ENCODE measurements around the gene MYL12B. TPM values are rescaled to one million over a fixed set of nuclear protein-coding genes. Genes with fewer than 3 reads are reported as not detected.

Gene MYL12B
- total RNA-seq, 1 donor from 2014 or later: 433 TPM

DNA sequence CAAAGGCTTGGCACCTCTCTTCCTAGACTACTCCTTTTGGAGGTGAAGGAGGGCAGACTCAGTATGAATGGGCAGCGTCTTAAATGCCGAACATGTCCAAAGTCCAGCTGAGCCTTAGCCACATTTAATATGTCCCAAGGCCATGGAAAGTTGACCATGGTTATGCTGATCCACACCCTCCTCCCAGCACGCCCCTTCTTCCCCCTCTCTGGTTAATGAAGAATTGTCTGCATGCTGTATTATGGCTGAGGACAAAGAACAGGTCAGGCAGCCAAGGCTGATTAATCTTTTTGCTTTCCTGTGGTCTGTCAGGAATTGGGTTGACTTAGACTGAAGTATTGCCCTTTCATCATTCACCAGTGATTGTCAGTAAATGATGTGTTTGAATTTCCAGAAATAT is 36.3 kb upstream of the MYL12B start:
- Mint-ChIP-seq H3K27ac (ENCODE audit: unreplicated experiment) (no peak overlapping the region), H3K4me3 (ENCODE audit: unreplicated experiment) (no peak overlapping the region), H3K27me3 (ENCODE audit: low read depth, unreplicated experiment) (peaks cover 5% of the 10 kb centered on the region), H3K36me3 (ENCODE audit: low read depth, unreplicated experiment) (peaks cover 2% of the 10 kb centered on the region), H3K4me1 (ENCODE audit: low read depth, unreplicated experiment) (no peaks in the 10 kb centered on the region), H3K9me3 (ENCODE audit: unreplicated experiment) (no peaks in the 10 kb centered on the region)
- Histone ChIP-seq H3K9ac (ENCODE audit: low read length) (no peak overlapping the region), H3K4me2 (ENCODE audit: low read length) (no peak overlapping the region), H3K27me3 (ENCODE audit: insufficient read depth, low read length) (no peaks in the 10 kb centered on the region), H2AFZ (ENCODE audit: low read depth, low read length) (no peak overlapping the region), H3K27ac (ENCODE audit: low read depth, low read length) (no peak overlapping the region), H3K4me3 (ENCODE audit: insufficient read depth, low read depth, low read length) (no peak overlapping the region), H3K36me3 (ENCODE audit: insufficient read depth, low read length) (no peaks in the 10 kb centered on the region), H3K4me1 (ENCODE audit: insufficient read depth, low read length) (no peaks in the 10 kb centered on the region), H3K79me2 (ENCODE audit: insufficient read depth, low read length) (no peaks in the 10 kb centered on the region), H4K20me1 (ENCODE audit: insufficient read depth, low read length) (no peaks in the 10 kb centered on the region), H3K9me3 (ENCODE audit: insufficient read depth, low read depth, low read length) (no peaks in the 10 kb centered on the region)
- TF ChIP-seq EZH2 (IDR thresholded peaks at IDR 0.05; ENCODE audit: insufficient read depth, low read length): no peak
- TF ChIP-seq, protein P1, sequence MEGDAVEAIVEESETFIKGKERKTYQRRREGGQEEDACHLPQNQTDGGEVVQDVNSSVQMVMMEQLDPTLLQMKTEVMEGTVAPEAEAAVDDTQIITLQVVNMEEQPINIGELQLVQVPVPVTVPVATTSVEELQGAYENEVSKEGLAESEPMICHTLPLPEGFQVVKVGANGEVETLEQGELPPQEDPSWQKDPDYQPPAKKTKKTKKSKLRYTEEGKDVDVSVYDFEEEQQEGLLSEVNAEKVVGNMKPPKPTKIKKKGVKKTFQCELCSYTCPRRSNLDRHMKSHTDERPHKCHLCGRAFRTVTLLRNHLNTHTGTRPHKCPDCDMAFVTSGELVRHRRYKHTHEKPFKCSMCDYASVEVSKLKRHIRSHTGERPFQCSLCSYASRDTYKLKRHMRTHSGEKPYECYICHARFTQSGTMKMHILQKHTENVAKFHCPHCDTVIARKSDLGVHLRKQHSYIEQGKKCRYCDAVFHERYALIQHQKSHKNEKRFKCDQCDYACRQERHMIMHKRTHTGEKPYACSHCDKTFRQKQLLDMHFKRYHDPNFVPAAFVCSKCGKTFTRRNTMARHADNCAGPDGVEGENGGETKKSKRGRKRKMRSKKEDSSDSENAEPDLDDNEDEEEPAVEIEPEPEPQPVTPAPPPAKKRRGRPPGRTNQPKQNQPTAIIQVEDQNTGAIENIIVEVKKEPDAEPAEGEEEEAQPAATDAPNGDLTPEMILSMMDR (IDR thresholded peaks at IDR 0.05; ENCODE audit: insufficient read depth, low read depth, low read length): no peak
- no peak for DNase-seq (ENCODE audit: low read depth)
- FAIRE-seq: no peak

DNA sequence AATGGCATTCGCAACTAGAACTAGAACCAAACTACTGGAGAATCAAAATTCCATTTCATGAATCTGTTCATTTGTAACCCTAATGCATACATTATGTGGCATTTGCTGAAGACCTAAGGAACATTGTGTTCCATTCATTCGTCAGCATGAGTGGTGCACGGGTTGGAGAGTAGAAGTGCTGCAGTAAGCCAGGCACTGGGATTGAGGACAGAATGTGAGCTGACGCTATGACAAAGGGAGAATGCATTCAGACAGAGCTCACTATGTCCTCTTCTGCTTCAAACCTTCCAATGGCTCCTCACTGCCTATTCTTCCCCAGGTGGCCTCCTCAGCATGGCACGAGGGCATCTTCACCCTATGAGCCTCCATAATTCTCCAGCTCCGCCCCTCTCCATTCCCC is 35.9 kb upstream of the MYL12B start:
- no peak for DNase-seq (ENCODE audit: low read depth)
- no peak overlapping the region for H3K4me3 Mint-ChIP-seq (ENCODE audit: unreplicated experiment)
- H4K20me1 ChIP-seq (ENCODE audit: insufficient read depth, low read length): no peaks in the 10 kb centered on the region
- H3K4me1 Mint-ChIP-seq (ENCODE audit: low read depth, unreplicated experiment): no peaks in the 10 kb centered on the region
- no peaks in the 10 kb centered on the region for H3K9me3 Mint-ChIP-seq (ENCODE audit: unreplicated experiment)
- H2AFZ ChIP-seq (ENCODE audit: low read depth, low read length): no peak overlapping the region
- no peak overlapping the region for H3K27ac ChIP-seq (ENCODE audit: low read depth, low read length)
- no peak overlapping the region for H3K4me2 ChIP-seq (ENCODE audit: low read length)
- FAIRE-seq: no peak
- TF ChIP-seq, protein P1 (IDR thresholded peaks at IDR 0.05; ENCODE audit: insufficient read depth, low read depth, low read length): no peak
- no peak for TF ChIP-seq EZH2 (IDR thresholded peaks at IDR 0.05; ENCODE audit: insufficient read depth, low read length)
- H3K9ac ChIP-seq (ENCODE audit: low read length): no peak overlapping the region
- no peaks in the 10 kb centered on the region for H3K36me3 ChIP-seq (ENCODE audit: insufficient read depth, low read length)
- no peaks in the 10 kb centered on the region for H3K4me1 ChIP-seq (ENCODE audit: insufficient read depth, low read length)
- H3K27me3 ChIP-seq (ENCODE audit: insufficient read depth, low read length): no peaks in the 10 kb centered on the region
- no peaks in the 10 kb centered on the region for H3K9me3 ChIP-seq (ENCODE audit: insufficient read depth, low read depth, low read length)
- H3K79me2 ChIP-seq (ENCODE audit: insufficient read depth, low read length): no peaks in the 10 kb centered on the region
- peaks cover 5% of the 10 kb centered on the region for H3K27me3 Mint-ChIP-seq (ENCODE audit: low read depth, unreplicated experiment)
- H3K36me3 Mint-ChIP-seq (ENCODE audit: low read depth, unreplicated experiment): peaks cover 2% of the 10 kb centered on the region
- H3K27ac Mint-ChIP-seq (ENCODE audit: unreplicated experiment): no peak overlapping the region
- no peak overlapping the region for H3K4me3 ChIP-seq (ENCODE audit: insufficient read depth, low read depth, low read length)

DNA sequence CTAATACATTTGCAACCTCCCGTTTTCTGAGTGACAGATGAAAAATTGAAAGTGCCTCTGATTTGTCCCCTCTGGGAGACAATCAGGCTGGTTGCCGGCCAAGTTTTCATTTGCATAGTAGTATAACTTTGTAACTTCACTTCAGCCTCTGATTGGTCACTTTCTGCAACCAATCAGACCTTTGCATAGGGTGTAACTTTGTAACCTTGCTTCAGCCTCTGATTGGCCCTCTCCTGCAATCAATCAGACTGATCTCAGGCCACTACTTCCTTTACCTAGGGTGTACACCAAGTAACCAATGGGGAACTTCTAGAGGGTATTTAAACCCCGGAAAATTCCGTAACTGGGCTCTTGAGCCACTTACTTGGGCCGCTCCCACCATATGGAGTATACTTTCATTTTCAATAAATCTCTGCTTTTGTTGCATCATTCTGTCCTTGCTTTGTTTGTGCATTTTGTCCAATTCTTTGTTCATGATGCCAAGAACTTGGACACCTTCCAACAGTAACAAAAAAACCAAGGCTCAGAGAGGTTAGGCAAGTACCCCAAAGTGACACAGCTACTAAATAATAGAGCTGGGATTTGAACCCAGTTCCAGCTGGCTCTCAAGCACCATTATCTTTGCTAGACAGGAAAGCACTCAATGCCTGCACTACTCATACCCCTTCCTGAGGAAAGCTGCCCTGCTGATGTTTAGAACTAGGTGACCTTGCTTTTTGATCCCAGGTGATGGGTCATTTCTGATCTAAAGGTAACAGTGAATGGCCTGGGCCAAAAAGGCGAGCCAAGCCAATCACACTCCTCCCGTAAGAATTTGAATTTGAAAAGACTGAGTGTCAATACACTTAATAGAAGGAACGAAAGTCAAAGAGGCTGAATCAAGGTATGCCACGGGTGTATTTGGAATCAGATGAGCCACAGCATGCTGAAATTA is 31.3 kb upstream of the MYL12B start:
- no peaks in the 10 kb centered on the region for H3K79me2 ChIP-seq (ENCODE audit: insufficient read depth, low read length)
- H3K27ac ChIP-seq (ENCODE audit: low read depth, low read length): no peak overlapping the region
- no peak overlapping the region for H3K9ac ChIP-seq (ENCODE audit: low read length)
- H4K20me1 ChIP-seq (ENCODE audit: insufficient read depth, low read length): no peaks in the 10 kb centered on the region
- Mint-ChIP-seq H3K4me3 (ENCODE audit: unreplicated experiment) (no peak overlapping the region), H3K9me3 (ENCODE audit: unreplicated experiment) (no peaks in the 10 kb centered on the region), H3K4me1 (ENCODE audit: low read depth, unreplicated experiment) (no peaks in the 10 kb centered on the region), H3K36me3 (ENCODE audit: low read depth, unreplicated experiment) (peaks cover 2% of the 10 kb centered on the region), H3K27me3 (ENCODE audit: low read depth, unreplicated experiment) (peaks cover 5% of the 10 kb centered on the region), H3K27ac (ENCODE audit: unreplicated experiment) (no peak overlapping the region)
- no peak overlapping the region for H2AFZ ChIP-seq (ENCODE audit: low read depth, low read length)
- no peak for FAIRE-seq
- DNase-seq (ENCODE audit: low read depth): no peak
- H3K27me3 ChIP-seq (ENCODE audit: insufficient read depth, low read length): no peaks in the 10 kb centered on the region
- H3K4me2 ChIP-seq (ENCODE audit: low read length): no peak overlapping the region
- no peaks in the 10 kb centered on the region for H3K36me3 ChIP-seq (ENCODE audit: insufficient read depth, low read length)
- TF ChIP-seq, protein P1 (IDR thresholded peaks at IDR 0.05; ENCODE audit: insufficient read depth, low read depth, low read length): no peak
- TF ChIP-seq EZH2 (IDR thresholded peaks at IDR 0.05; ENCODE audit: insufficient read depth, low read length): no peak
- H3K4me1 ChIP-seq (ENCODE audit: insufficient read depth, low read length): no peaks in the 10 kb centered on the region
- H3K4me3 ChIP-seq (ENCODE audit: insufficient read depth, low read depth, low read length): no peak overlapping the region
- H3K9me3 ChIP-seq (ENCODE audit: insufficient read depth, low read depth, low read length): no peaks in the 10 kb centered on the region

Measured in astrocyte (in vitro differentiated cells and primary cell).